HCT116 (cell line): ENCODE measurements around the gene VPS45. TPM values are rescaled to one million over a fixed set of nuclear protein-coding genes. Genes with fewer than 3 reads are reported as not detected.
"Not testable (repeated sequence)": the region's sequence is repeated elsewhere in the genome, so short reads cannot be mapped to it uniquely, and the experiment has no call there.

ENCODE experiments used
- ATAC-seq: fragments of 200-7000 bp; cut with Tn5 transposase; 2 replicates; pipeline ENCODE4 v1.9.1; 2020; ENCODE audit warnings: mild to moderate bottlenecking, moderate library complexity
- BruUV-seq: library from RNA; stranded (reverse); fragments of 400-500 nt; replicated peaks from 2 replicates; lab custom pipeline; 2021; lab: Mats Ljungman, UMichigan
- CTCF ChIA-PET: fragments of 300-600 bp; sonication (Branson Sonifier 250); formaldehyde crosslinking; loops from one replicate; lab custom pipeline; 2021; ENCODE audit warnings: antibody characterized with exemption; lab: Charles Lee
- POLR2A ChIA-PET: fragments of 300-600, 350-600 bp; sonication (Branson Sonifier 250); formaldehyde crosslinking; loops from one replicate; lab custom pipeline; 2021; ENCODE audit warnings: antibody characterized with exemption; lab: Charles Lee
- RAD21 ChIA-PET, 2 experiments: fragments of 300-600 bp; sonication (Branson Sonifier 250); formaldehyde crosslinking; loops; one replicate each; lab custom pipeline; 2023; ENCODE audit warnings: low total read pairs in 2 of 2; ENCODE audit not compliant: uncharacterized antibody in 2 of 2, unreplicated experiment in 2 of 2, low non-redundant PET in 1 of 2; lab: Charles Lee
- DNase-seq: peaks from one replicate; pipeline ENCODE4 v3.0.0-alpha.2; 2010; ENCODE audit warnings: low read depth, low spot score
- H2AFZ ChIP-seq: fragments of 200-600 bp; shearing (Covaris generic), sonication (generic); 2 replicates; pipeline ENCODE4 v1.6.1; 2017; ENCODE audit warnings: low read depth, mixed run types, mixed read lengths, antibody characterized with exemption, low read length; ENCODE audit not compliant: poor library complexity, severe bottlenecking
- H3K27ac ChIP-seq: 2 replicates; pipeline ENCODE4 v1.5.1; 2012; ENCODE audit warnings: low read depth, low read length
- H3K27me3 ChIP-seq: fragments of 200-600 bp; sonication (generic); 2 replicates; pipeline ENCODE4 v1.6.1; 2016; ENCODE audit warnings: mixed run types, low read length, mixed read lengths; ENCODE audit not compliant: insufficient read depth
- H3K36me3 ChIP-seq, 2 experiments: fragments of 200-500 bp in 1 of 2; fragments of 200-600 bp in 1 of 2; sonication (Bioruptor generic) in 1 of 2; sonication (generic) in 1 of 2; 2 replicates each; pipeline versions ENCODE4 v1.5.1 to v1.6.1; 2014 to 2016; ENCODE audit warnings: low read length in 2 of 2, inconsistent platforms in 1 of 2, mixed read lengths in 1 of 2, mixed run types in 1 of 2; ENCODE audit not compliant: insufficient read depth in 2 of 2, control insufficient read depth in 1 of 2
- H3K4me1 ChIP-seq, 2 experiments: fragments of 200-600 bp in 1 of 2; sonication (generic) in 1 of 2; 2 replicates each; pipeline versions ENCODE4 v1.5.1 to v1.6.1; 2012 to 2017; ENCODE audit warnings: low read length in 2 of 2, inconsistent platforms in 1 of 2, mild to moderate bottlenecking in 1 of 2, mixed read lengths in 1 of 2, mixed run types in 1 of 2, moderate library complexity in 1 of 2; ENCODE audit not compliant: insufficient read depth in 2 of 2, control insufficient read depth in 1 of 2
- H3K4me2 ChIP-seq: fragments of 200-600 bp; sonication (generic); 2 replicates; pipeline ENCODE4 v1.6.1; 2017; ENCODE audit warnings: mixed run types, low read length, mixed read lengths
- H3K4me3 ChIP-seq, 2 experiments: fragments of 200-600 bp in 1 of 2; sonication (generic) in 1 of 2; replicated peaks in 1 of 2; 2 replicates each; pipeline ENCODE4 v1.5.1; 2011 to 2016; ENCODE audit warnings: low read length in 2 of 2, control low read depth in 1 of 2, low read depth in 1 of 2, mild to moderate bottlenecking in 1 of 2, mixed read lengths in 1 of 2, mixed run types in 1 of 2
- H3K79me2 ChIP-seq: fragments of 200-600 bp; sonication (generic); 2 replicates; pipeline ENCODE4 v1.6.1; 2017; ENCODE audit warnings: mild to moderate bottlenecking, mixed run types, low read length, moderate library complexity, mixed read lengths; ENCODE audit not compliant: insufficient read depth
- H3K9ac ChIP-seq: fragments of 200-600 bp; sonication (generic); 2 replicates; pipeline ENCODE4 v1.6.1; 2016; ENCODE audit warnings: low read length, mixed read lengths
- H3K9me2 ChIP-seq: fragments of 200-600 bp; sonication (generic), shearing (Covaris generic); 2 replicates; pipeline ENCODE4 v1.6.1; 2017; ENCODE audit warnings: mixed run types, mild to moderate bottlenecking, moderate library complexity; ENCODE audit not compliant: insufficient read depth
- H3K9me3 ChIP-seq, 2 experiments: fragments of 200-500 bp in 1 of 2; fragments of 200-600 bp in 1 of 2; sonication (Bioruptor generic) in 1 of 2; sonication (generic) in 1 of 2; 2 replicates each; pipeline ENCODE4 v1.6.1; 2014 to 2017; ENCODE audit warnings: low read length in 2 of 2, mixed read lengths in 2 of 2, inconsistent platforms in 1 of 2, low read depth in 1 of 2, mild to moderate bottlenecking in 1 of 2, mixed run types in 1 of 2, moderate library complexity in 1 of 2; ENCODE audit not compliant: control insufficient read depth in 1 of 2, insufficient read depth in 1 of 2
- H4K20me1 ChIP-seq: fragments of 200-600 bp; sonication (generic), shearing (Covaris generic); 2 replicates; pipeline ENCODE4 v1.6.1; 2017; ENCODE audit warnings: mixed run types, mild to moderate bottlenecking, moderate library complexity; ENCODE audit not compliant: insufficient read depth
- EGR1 ChIP-seq: IDR thresholded peaks from 2 replicates; pipeline ENCODE4 v1.6.1; 2012; ENCODE audit warnings: low read depth
- MAX ChIP-seq: IDR thresholded peaks from 2 replicates; pipeline ENCODE4 v1.6.1; 2012
- SIN3A ChIP-seq: IDR thresholded peaks from 2 replicates; pipeline ENCODE4 v1.6.1; 2012; ENCODE audit warnings: low read depth
- SP1 ChIP-seq: IDR thresholded peaks from 2 replicates; pipeline ENCODE4 v1.6.1; 2012; ENCODE audit warnings: low read depth
- SRF ChIP-seq: IDR thresholded peaks from 2 replicates; pipeline ENCODE4 v1.6.1; 2012; ENCODE audit warnings: low read depth
- TCF7L2 ChIP-seq: IDR thresholded peaks from 2 replicates; pipeline ENCODE4 v1.7.0; 2011; ENCODE audit warnings: borderline replicate concordance, inconsistent platforms; ENCODE audit not compliant: insufficient read depth, insufficient read length; ENCODE audit errors: extremely low read depth
- YY1 ChIP-seq: IDR thresholded peaks from 2 replicates; pipeline ENCODE4 v1.6.1; 2011; ENCODE audit warnings: low read length, low read depth, moderate library complexity, mild to moderate bottlenecking; ENCODE audit not compliant: insufficient replicate concordance; ENCODE audit errors: extremely low read depth
- intact Hi-C: fragments of 100-400 bp; cut with micrococcal nuclease; formaldehyde crosslinking; loops from 2 replicates; pipeline ENCODE4 v1.10.0; 2022
- total RNA-seq: library from RNA; stranded (reverse); gene quantifications from one replicate; pipeline ENCODE4 v1.2.1, GENCODE V29; 2021; ENCODE audit not compliant: unreplicated experiment
- TF ChIP-seq, protein P1 (sequence below): IDR thresholded peaks from 2 replicates; pipeline ENCODE4 v1.6.1; 2011; ENCODE audit warnings: mild to moderate bottlenecking, low read length, moderate library complexity; ENCODE audit not compliant: insufficient replicate concordance; ENCODE audit errors: extremely low read depth
- TF ChIP-seq, protein P2 (sequence below): IDR thresholded peaks from 2 replicates; pipeline ENCODE4 v1.6.1; 2012; ENCODE audit warnings: low read depth

Gene VPS45
- total RNA-seq, 1 experiment from 2014 or later: 28.1 TPM

DNA sequence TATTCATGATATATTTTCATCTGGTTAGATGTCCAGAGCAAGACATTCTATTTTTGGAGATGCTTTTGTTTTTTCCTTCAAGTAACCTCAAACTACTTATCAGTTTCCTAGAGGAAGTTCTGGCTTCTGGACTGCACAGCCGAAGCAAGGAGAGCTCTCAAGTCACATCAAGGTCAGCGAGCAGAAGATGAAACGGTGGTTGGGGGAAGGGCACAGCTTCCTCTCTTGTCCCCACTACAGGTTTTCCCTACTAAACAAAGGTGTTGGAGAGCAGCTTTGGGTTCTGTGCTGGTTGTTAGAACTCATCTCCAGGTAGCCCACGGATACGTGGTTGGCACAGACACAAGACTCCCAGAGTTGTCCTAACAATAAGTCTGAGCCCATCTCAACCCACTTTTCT is 77.0 kb downstream of the VPS45 start:
- no peak for TF ChIP-seq MAX
- TF ChIP-seq, protein P1, sequence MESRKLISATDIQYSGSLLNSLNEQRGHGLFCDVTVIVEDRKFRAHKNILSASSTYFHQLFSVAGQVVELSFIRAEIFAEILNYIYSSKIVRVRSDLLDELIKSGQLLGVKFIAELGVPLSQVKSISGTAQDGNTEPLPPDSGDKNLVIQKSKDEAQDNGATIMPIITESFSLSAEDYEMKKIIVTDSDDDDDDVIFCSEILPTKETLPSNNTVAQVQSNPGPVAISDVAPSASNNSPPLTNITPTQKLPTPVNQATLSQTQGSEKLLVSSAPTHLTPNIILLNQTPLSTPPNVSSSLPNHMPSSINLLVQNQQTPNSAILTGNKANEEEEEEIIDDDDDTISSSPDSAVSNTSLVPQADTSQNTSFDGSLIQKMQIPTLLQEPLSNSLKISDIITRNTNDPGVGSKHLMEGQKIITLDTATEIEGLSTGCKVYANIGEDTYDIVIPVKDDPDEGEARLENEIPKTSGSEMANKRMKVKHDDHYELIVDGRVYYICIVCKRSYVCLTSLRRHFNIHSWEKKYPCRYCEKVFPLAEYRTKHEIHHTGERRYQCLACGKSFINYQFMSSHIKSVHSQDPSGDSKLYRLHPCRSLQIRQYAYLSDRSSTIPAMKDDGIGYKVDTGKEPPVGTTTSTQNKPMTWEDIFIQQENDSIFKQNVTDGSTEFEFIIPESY: no peak
- no peak for TF ChIP-seq EGR1
- no peak for TF ChIP-seq YY1
- no peak for TF ChIP-seq SRF
- no peak for TF ChIP-seq TCF7L2
- TF ChIP-seq, protein P2, sequence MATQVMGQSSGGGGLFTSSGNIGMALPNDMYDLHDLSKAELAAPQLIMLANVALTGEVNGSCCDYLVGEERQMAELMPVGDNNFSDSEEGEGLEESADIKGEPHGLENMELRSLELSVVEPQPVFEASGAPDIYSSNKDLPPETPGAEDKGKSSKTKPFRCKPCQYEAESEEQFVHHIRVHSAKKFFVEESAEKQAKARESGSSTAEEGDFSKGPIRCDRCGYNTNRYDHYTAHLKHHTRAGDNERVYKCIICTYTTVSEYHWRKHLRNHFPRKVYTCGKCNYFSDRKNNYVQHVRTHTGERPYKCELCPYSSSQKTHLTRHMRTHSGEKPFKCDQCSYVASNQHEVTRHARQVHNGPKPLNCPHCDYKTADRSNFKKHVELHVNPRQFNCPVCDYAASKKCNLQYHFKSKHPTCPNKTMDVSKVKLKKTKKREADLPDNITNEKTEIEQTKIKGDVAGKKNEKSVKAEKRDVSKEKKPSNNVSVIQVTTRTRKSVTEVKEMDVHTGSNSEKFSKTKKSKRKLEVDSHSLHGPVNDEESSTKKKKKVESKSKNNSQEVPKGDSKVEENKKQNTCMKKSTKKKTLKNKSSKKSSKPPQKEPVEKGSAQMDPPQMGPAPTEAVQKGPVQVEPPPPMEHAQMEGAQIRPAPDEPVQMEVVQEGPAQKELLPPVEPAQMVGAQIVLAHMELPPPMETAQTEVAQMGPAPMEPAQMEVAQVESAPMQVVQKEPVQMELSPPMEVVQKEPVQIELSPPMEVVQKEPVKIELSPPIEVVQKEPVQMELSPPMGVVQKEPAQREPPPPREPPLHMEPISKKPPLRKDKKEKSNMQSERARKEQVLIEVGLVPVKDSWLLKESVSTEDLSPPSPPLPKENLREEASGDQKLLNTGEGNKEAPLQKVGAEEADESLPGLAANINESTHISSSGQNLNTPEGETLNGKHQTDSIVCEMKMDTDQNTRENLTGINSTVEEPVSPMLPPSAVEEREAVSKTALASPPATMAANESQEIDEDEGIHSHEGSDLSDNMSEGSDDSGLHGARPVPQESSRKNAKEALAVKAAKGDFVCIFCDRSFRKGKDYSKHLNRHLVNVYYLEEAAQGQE: no peak
- no peak for TF ChIP-seq SIN3A
- TF ChIP-seq SP1: no peak
- no peak for ATAC-seq
- Histone ChIP-seq H3K36me3 (no peaks in the 10 kb centered on the region), H3K27ac (no peak overlapping the region), H3K4me3 (no peak overlapping the region), H4K20me1 (no peaks in the 10 kb centered on the region), H3K9me3 (no peaks in the 10 kb centered on the region), H3K79me2 (no peaks in the 10 kb centered on the region), H2AFZ (no peak overlapping the region), H3K9me2 (no peaks in the 10 kb centered on the region), H3K27me3 (no peaks in the 10 kb centered on the region), H3K9ac (no peak overlapping the region), H3K4me2 (no peak overlapping the region), H3K4me1 (peaks cover 3 to 5% of the 10 kb centered on the region in 2 experiments; a peak in 2 of 4 replicates)
- no TSS peak for BruUV-seq
- intact Hi-C loops: no loop called here
- ChIA-PET RAD21 (no interaction called here), CTCF (no interaction called here), POLR2A (no interaction called here)
- no peak for DNase-seq

DNA sequence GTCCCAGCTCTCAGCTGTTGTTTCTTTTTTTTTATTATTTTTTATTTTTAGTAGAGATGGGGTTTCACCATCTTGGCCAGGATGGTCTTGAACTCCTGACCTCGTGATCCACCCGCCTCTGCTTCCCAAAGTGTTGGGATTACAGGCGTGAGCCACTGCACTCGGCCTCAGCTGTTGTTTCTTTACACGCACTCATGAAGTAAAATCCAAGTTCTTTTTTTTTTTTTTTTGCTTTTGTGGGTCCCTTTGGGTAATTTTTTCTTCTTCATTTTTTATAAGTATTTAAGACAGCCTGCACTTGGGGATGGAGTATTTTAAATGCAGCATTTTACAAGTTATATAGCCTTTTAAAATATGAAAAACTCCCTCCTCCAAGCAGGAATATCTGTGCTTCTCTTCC is 78.4 kb downstream of the VPS45 start:
- RAD21 ChIA-PET: not testable (repeated sequence)

More for the DNA sequence above, 78.4 kb downstream of the VPS45 start:
- POLR2A ChIA-PET, H3K27ac ChIP-seq, intact Hi-C loops, DNase-seq, H2AFZ ChIP-seq, ATAC-seq, H4K20me1 ChIP-seq, H3K4me2 ChIP-seq, H3K27me3 ChIP-seq, H3K36me3 ChIP-seq, H3K4me3 ChIP-seq, BruUV-seq, H3K9me3 ChIP-seq, H3K79me2 ChIP-seq, H3K9me2 ChIP-seq, H3K9ac ChIP-seq: not testable (repeated sequence)
- H3K4me1 ChIP-seq: peaks cover 6 to 12% of the 10 kb centered on the region in 2 experiments; a peak in 3 of 4 replicates
- CTCF ChIA-PET: interaction anchor here (1.2 kb wide), 1 partner anchor 23 kb away, joined by 4 read pairs; no protein-coding TSS in a partner anchor
